HG03039 (cell line): Measurements from ENCODE around the gene COMMD10.

Experiments used
- ATAC-seq: cut with Tn5 transposase; IDR thresholded peaks from one replicate; pipeline ENCODE4 v1.9.1; 2021; ENCODE audit warnings: mild to moderate bottlenecking, moderate library complexity; ENCODE audit not compliant: unreplicated experiment

The COMMD10 gene

DNA sequence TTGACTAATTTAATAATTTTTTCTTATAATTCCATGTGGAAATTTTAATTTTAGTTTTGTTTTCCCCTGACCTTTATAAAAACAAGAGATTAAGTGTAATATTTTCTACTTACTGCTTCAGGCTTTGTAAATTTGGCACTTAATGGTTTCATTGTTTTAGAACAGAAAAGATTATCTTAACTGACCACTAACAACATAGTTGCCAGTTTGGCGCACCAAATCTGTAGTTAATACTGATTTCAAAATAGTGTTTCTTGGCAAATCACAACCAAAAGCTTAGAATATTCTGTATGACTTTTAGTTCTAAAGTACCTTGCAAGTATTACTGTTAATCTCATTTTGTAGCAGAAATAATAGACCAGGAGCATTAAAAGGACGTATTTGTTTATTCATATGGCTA is 124.3 kb downstream of the COMMD10 start:
- ATAC-seq, result no peak

DNA sequence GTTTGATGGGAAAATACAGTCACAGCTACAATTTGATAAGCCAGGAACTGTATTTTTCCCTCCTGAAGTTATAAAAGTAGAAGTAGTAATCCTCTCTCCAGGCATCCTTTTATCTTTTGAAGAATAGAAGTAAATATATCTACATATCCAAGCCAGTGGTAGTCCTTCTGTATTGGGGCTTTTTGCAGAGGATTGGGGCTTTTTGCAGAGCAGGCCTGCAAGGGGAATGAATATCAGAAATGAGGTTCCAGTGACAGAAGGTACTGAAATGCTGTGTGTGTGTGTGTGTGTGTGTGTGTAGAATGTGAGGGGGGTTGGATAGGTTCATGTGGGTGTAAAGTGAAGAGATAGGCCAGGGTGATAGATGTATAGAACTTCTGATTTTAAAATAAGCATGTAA is 127.4 kb downstream of the COMMD10 start:
- no peak for ATAC-seq

DNA sequence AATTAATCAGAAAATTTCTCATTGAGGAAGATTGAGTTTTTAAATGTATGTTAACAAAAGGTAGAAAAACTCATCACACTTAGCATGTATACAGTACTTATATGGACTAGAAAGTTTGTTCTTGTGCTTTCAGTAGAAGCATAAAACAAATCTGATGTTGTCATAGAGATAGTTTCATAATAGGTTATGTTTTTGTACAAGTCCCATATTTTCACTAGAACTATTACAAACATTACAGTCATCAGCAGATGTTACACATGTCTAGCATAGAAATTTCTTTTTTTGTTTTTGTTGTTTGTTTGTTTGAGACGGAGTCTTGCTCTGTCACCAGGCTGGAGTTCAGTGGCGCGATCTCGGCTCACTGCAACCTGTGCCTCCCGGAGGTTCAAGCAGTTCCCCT is 131.4 kb downstream of the COMMD10 start:
- no peak for ATAC-seq

DNA sequence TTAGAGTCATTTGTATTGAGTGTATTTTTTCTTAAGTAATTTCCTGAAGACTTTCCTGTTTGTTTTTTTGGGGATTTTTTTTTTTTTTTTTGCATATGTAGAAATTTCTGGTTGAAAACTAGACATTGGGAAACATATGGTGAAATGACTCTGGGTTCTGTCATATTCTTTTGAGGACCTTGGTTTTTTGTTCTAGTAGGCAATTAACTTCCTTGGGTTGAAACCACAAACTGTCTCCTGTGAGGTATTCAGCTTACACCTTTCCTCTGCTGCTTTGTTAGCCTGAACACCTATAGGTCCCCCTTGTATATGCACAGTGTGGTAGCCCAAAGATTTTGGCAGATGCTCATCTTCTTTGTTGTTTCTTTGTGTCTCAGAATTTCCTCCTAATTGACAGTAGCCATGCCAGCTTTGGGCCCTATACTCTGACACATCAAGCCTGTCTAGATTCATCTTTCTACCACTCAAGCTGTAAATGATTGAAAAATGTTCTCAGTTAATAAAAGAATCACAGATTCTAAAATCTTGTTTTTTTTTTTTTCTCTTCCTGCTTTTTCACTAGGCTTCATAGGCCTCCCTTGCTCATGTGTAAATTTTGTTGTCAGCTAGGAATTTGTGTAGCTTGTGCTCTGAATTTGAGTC is 140.6 kb downstream of the COMMD10 start:
- no peak for ATAC-seq

DNA sequence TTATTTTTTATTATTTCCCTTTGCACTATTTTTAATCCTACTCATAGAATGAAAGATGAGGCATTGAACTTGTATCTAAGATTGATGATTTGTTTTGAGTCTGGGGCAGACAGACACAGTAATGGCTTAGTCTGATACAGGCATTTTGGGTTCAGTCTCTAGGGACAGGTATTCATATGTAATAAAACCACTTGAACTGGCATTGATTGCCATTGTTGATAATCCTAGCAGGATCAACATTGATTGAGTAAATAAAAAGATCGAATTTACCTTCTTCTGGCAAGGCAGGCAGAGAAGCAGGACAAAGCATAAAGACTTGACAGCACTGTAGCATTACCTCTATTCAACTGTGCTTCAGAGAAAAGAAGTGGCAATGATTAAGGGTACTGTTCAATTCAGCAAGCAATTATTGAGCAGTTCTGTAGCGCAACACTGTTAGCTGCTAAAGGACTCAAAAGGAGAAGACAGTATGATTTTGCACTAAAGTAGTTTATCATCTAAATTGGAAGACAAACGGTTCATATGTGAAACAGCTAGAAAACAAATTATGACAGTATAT is 144.4 kb downstream of the COMMD10 start:
- ATAC-seq, result no peak

DNA sequence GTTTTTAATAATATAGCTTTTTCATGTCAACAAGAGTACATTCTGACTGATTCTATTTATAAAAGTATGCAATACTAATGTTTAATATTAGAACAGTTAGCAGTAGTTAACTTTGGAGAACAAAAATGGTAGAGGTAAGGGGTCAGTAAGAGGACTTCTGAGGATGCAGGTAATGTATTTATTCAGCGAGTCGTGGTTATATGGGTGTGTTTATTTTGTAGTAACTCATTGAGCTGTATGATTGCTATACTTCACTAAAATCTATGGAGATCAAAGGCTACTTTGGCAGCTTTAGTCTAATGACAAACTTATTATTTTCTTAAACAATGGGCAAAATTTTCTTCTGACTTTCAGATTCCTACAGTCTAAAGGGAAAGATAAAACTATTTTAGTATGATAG is 146.5 kb downstream of the COMMD10 start:
- ATAC-seq, result no peak

DNA sequence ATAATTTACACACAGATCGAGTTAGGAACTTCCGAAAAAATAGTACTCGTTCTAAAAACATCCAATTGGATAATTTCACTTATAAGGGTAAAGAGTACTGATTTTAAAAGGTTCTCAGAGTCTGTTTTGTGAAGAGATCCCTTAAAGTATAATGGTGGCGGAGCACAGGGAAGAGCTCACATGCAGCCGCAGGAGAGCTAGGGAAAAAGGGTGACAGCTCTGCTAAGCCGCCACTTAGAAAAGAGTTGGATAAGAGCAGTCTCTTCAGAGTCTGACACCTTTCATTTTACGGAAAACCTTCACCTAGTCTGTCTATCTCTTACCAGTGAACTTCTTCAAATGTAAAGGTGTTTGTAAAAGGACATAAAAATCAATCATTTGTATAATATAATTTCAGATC is 149.9 kb downstream of the COMMD10 start:
- no peak for ATAC-seq

DNA sequence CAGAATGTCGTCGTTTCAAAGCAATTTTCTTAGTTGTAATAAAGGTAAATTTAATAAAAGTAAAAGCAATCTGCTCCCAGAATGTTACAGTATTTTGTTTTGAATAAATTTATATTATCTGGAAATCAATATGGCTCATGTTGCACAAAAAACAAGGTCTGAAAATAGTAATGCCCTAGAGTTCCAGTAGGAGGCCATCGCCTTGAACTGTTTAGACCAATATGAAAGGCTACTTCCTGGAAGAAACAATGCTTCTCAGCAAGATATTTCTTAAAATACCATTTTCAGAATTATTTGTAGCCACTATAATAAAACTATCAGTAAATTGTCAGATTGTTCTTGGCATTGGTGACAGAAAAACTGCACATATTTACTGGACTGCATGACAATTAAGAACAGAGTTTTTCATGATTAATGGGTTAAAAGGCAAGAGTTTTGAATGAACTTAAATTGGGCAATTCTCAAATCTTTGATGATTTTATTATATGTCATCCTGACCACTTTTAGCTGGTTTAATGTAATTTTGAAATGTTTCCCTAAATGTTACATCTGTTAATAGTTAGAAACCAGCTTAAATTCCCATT is 153.2 kb downstream of the COMMD10 start:
- ATAC-seq, result no peak

DNA sequence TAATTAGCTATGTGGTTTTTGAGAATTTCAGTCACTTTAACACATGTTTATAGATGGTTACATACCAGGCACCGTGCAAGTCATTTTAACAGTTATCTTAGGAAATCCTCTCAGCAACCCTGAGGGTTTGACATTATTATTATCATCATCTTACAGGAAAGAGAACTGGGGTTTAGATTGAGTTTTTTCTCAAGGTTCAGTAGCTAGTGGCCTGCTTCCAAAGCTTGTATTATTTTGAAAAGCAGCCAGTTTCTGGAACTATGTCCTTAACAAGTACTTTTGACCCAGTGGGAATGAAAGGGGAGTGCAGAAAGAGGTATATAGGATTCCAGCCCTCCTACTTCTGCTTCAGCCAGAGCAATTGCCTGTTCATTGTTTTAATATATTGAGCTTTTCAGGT is 157.5 kb downstream of the COMMD10 start:
- no peak for ATAC-seq

DNA sequence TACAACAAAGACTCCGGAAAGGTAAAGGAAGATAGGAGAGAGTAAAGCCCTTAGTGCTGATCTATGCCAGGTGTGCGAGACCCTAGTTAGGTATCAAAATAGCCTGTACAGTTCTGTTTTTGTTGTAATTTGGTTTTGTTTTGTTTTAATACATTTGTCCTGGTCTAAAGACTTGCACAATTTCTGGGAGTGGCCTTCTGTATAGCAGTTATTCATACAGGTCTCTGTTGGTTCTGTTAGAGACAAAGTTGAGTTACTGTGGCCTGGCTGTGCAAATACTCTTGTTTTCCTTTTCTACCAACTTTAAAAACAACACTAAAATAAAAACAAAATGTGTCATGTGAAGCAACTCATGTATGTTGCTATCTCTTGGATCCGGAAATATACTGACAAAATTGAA is 163.6 kb downstream of the COMMD10 start:
- ATAC-seq, result no peak

DNA sequence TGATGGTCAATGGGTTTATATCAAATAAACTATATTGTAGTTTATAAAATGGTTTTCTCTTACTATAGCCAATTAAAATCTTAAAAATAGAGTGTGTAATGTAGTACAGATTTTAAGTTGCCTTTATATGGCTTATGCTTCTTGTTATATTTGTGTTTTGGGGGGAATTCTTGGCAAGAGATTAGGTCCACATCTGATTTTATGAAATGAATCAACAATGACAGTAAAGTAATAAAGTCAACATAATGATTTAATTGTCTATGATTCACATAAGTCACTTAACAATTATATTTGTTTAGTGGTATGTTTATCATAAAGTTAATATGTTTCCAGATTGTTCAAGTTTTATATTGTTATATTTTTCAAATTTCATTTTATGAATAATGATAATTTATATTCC is 164.8 kb downstream of the COMMD10 start:
- ATAC-seq, result no peak

DNA sequence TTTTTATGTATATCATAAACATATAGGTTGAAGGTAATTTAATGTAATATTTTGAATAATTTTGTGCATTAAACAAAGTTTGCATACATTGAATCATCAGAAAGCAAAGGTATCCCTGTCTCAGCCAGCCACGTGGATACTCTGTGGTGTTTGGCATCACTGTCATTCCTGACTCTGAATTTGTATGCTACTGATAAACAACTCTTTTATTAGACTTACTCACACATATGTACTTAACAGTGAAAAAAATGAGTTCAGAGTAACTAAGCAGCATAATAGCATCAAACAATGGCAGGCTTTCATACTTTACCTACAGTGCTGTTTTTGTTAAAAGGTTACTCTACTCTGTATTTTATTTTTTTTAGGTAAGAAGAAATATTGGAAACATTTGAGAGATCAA is 171.9 kb downstream of the COMMD10 start:
- no peak for ATAC-seq

DNA sequence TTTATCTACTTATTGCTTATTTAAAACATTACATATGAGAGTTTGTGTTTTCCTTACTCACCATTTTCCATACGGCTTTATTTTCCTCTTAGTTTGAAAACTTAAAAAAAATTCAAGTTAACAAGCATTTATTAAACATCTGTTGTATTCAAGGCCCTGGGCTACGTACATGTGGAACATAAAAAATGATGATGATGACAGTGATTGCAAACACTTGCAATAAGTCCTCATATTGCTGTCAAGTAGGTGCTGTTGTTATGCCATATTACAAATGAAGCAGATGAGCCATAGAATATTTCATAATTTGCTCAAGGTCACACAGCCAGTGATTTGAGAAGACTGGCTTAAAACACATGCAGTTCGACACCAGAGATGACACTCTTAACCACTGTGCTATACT is 180.6 kb downstream of the COMMD10 start:
- no peak for ATAC-seq

DNA sequence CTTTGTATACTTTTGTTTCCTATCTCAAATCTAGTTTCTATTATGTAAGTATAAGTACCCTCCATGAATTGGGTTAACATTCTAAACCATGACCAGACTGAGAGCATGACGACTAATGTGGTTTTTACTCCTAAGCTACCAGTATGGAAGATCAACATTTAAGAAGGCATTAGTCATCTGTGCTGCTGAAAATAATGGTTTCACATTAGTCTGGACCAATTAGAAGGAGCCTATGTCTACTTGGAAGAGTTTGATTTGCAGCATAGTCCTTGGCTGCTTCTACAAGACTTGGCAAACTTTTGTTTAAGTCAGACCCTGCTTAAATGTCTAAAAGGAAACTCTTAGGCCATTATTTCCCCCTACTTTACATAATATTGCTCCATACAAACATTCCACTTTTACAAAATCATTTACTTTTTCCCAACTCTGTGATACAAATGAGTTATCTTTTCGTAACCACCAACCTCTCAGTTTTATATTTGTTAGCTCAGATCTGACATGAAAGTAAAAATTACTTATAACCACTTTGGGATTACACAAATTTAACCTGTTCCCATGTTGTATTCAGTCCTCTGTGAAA is 186.7 kb downstream of the COMMD10 start:
- ATAC-seq, result no peak

DNA sequence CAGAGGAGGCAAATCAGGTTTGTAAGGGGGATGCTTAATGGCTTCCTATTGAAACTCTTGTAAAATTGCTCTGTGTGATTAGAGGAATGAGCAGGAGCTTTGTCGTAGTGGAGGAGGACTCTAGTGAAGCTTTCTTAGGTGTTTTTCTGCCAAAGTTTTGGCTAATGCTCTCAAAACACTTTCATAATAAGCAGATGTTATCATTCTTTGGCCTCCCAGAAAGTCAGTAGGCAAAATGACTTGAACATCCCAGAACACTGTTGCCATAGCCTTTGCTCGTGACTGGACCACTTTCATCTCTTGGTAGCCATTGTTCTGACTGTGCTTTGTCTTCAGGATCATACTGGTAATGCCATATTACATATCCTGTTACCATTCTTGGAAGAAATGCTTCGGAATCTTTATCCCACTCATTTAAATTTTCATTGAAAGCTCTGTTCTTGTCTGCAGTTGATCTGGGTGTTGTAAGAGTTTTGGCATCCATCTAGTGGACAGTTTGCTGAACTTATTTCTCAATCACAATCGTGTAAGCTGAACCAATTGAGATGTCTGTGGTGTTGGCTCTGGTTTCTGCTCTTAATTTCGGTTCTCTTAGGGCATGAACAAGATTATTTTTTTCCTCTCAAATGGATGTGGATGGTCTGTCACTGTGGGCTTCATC is 187.6 kb downstream of the COMMD10 start:
- no peak for ATAC-seq

DNA sequence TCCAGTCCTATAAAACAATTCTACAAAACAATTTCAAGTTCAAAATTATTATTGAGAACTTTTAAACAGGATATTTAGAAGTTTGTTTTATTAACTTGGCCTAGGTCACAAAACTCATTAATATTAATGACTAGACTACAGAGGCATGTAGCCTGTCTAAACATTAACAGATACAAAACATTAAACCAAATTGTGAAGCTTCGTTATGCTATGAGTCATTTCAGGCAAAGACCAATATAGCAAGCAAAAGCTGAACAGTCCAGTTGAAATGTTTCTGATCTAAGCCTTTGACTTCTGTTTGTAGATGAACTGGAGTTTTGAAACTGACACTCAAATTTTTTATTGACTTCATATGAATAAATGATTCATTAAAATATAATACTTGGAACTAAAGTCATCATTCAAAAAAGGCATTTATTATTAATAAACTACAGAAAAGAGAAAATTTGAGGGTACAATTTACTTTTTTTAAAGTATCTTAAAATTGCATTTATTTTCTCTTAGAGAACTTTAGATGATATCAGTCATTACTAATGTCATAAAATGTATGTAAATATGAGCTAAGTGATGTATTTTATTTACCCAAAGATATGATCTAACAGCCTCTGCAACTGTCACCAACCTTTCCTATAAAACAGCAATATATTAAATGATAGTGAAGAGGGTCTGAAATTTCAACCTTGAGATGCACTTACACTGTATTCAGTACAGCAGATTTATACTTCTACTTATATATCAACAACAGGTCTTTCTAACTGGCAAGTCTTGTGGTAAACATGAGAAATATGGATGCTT is 188.8 kb downstream of the COMMD10 start:
- ATAC-seq, result peak; percentile 89

DNA sequence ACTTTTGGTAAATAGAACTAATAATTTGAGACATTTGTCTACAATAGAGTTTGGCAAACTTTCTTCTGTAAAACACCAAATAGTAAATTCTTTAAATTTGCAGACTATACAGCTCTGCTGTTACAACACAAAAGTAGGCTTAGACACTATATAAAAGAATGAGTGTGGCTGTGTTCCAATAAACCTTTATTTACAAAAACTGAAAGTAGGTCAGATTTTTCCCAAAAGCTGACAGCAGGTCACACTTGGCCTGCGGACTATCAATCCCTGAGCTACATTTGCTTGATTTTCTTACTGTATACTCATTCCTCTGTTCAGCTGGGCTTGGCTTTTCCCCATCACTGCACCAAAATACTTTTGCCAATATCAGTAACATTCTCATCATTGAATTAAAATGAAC is 189.4 kb downstream of the COMMD10 start:
- no peak for ATAC-seq

DNA sequence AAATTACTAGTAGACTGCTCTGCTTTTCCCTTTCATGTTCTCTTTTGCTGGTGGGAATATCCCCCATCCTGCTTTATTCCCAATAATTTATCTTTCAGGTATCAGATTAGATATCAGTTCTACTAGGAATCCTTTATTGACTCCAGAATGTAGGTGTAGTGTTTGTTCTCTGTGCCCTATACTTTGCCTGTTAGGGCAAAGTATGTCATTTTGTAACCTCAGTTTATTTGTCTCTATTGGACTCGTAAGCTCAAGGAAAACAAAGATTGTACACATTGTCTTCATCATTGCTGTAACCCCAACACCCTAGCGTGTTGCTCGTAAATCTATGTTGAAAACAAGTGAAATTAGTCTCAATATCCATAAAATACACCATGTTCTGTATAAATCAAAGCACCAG is 190.5 kb downstream of the COMMD10 start:
- no peak for ATAC-seq

DNA sequence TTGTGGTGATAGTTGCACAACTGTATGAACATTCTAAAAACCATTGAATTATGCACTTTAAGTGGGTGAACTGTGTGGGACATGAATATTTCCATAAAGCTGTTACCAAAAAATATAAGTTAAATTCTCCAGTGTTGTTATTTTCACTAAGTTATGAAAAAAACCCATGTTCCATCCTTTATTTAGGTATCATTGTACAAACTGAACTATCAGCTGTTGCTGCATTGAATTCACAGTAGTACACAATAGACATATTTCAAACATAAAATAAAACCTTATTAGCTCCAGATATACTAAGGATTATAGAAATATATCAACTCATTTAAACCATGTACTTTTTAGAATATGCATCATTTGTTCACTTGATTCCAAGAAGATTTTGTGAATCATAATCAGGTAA is 192.1 kb downstream of the COMMD10 start:
- ATAC-seq, result no peak

DNA sequence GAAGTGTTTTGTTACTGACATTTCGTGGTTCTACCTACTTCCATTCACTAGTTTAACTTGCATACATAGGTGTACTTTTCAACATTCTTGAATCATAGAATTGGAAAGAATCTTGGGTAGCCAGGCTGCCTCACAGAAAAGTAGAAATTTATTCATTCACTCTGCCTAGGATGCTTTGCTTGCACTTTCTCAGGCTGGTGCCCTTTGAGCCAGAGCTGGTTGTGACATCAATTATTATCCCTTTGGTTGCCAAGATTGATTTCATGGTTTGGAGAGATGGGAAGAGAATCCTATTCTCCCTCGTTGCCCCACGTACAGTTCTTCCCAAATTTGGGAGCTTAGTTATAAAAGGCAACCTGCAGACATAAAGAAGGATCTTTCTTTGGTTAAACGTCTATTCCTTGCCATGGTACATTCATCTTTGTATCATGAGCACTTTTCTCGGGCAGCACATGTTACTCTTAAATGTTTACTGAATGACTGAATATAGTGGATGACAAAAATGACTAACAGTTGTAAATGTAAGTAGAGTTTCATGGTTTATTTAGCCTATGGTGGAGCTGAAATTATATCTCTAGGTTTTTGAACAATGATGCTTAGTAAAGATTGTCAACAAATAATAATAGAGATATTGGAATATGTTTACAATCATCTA is 195.5 kb downstream of the COMMD10 start:
- no peak for ATAC-seq

DNA sequence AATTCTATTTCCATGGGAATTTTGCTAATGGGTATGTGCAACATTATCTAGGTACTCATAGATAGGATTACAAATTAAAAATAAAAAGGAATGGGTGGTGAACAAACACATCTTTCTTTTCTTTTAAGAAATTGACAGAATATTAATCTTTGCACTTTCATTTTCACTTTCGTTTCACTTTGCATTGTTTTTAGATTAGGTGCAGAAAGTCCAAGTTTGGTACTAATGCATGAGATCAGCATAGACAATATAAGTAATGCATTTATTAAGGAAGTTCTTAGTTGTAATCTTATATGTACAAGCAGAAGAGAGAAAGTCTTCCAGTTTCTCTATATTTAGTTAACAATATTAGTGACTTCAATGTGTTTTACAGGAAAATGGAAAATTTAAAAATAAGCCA is 196.5 kb downstream of the COMMD10 start:
- no peak for ATAC-seq
